ENCODE measurements around the gene ABCG2.

DNA sequence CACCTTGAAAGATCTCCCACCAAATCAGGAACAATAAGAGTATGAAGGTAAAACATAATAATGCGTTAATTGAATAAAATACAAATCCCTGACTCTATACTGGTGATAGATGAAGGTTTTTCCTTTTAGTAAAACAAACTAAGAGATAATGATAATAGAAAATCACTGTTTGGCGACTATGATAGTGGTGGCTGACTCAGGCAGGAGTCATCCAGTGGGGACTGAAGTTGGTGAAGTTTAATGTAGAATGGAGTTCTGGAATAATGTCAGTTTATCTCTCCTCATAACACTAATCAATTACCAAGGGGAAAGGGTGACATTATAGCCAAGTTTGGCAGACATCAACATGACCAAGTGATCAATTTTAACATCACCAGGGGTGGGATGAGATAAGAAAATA, 21.3 kb downstream of the ABCG2 start:
- TF ChIP-seq, protein P1, sequence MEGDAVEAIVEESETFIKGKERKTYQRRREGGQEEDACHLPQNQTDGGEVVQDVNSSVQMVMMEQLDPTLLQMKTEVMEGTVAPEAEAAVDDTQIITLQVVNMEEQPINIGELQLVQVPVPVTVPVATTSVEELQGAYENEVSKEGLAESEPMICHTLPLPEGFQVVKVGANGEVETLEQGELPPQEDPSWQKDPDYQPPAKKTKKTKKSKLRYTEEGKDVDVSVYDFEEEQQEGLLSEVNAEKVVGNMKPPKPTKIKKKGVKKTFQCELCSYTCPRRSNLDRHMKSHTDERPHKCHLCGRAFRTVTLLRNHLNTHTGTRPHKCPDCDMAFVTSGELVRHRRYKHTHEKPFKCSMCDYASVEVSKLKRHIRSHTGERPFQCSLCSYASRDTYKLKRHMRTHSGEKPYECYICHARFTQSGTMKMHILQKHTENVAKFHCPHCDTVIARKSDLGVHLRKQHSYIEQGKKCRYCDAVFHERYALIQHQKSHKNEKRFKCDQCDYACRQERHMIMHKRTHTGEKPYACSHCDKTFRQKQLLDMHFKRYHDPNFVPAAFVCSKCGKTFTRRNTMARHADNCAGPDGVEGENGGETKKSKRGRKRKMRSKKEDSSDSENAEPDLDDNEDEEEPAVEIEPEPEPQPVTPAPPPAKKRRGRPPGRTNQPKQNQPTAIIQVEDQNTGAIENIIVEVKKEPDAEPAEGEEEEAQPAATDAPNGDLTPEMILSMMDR (IDR thresholded peaks at IDR 0.05) = no peak
- TF ChIP-seq, protein P2, sequence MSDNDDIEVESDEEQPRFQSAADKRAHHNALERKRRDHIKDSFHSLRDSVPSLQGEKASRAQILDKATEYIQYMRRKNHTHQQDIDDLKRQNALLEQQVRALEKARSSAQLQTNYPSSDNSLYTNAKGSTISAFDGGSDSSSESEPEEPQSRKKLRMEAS (CRISPR knock-in tag; IDR thresholded peaks at IDR 0.05) = no peak
- TF ChIP-seq ESRRA (CRISPR knock-in tag; IDR thresholded peaks at IDR 0.05; ENCODE audit: borderline replicate concordance) = no peak
- TF ChIP-seq, protein P3, sequence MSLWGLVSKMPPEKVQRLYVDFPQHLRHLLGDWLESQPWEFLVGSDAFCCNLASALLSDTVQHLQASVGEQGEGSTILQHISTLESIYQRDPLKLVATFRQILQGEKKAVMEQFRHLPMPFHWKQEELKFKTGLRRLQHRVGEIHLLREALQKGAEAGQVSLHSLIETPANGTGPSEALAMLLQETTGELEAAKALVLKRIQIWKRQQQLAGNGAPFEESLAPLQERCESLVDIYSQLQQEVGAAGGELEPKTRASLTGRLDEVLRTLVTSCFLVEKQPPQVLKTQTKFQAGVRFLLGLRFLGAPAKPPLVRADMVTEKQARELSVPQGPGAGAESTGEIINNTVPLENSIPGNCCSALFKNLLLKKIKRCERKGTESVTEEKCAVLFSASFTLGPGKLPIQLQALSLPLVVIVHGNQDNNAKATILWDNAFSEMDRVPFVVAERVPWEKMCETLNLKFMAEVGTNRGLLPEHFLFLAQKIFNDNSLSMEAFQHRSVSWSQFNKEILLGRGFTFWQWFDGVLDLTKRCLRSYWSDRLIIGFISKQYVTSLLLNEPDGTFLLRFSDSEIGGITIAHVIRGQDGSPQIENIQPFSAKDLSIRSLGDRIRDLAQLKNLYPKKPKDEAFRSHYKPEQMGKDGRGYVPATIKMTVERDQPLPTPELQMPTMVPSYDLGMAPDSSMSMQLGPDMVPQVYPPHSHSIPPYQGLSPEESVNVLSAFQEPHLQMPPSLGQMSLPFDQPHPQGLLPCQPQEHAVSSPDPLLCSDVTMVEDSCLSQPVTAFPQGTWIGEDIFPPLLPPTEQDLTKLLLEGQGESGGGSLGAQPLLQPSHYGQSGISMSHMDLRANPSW (CRISPR knock-in tag; conservative IDR thresholded peaks at IDR 0.05; ENCODE audit: low read depth) = no peak
- TF ChIP-seq, protein P4, sequence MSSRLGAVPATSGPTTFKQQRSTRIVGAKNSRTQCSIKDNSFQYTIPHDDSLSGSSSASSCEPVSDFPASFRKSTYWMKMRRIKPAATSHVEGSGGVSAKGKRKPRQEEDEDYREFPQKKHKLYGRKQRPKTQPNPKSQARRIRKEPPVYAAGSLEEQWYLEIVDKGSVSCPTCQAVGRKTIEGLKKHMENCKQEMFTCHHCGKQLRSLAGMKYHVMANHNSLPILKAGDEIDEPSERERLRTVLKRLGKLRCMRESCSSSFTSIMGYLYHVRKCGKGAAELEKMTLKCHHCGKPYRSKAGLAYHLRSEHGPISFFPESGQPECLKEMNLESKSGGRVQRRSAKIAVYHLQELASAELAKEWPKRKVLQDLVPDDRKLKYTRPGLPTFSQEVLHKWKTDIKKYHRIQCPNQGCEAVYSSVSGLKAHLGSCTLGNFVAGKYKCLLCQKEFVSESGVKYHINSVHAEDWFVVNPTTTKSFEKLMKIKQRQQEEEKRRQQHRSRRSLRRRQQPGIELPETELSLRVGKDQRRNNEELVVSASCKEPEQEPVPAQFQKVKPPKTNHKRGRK (CRISPR knock-in tag; IDR thresholded peaks at IDR 0.05; ENCODE audit: borderline replicate concordance) = no peak
- TF ChIP-seq, protein P5, sequence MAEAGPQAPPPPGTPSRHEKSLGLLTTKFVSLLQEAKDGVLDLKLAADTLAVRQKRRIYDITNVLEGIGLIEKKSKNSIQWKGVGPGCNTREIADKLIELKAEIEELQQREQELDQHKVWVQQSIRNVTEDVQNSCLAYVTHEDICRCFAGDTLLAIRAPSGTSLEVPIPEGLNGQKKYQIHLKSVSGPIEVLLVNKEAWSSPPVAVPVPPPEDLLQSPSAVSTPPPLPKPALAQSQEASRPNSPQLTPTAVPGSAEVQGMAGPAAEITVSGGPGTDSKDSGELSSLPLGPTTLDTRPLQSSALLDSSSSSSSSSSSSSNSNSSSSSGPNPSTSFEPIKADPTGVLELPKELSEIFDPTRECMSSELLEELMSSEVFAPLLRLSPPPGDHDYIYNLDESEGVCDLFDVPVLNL (CRISPR knock-in tag; IDR thresholded peaks at IDR 0.05; ENCODE audit: borderline replicate concordance, low read depth) = no peak

Measured in WTC11 (cell line).